Glutamatergic neuron (in vitro differentiated cells): Measurements from ENCODE around the gene PCSK5. TPM values are rescaled to one million over a fixed set of nuclear protein-coding genes. Genes with fewer than 3 reads are reported as not detected.

Experiments
- DNase-seq: peaks from one replicate; pipeline ENCODE4 v3.0.0; 2022
- H3K27ac Mint-ChIP-seq: one replicate; pipeline ENCODE4 v1.8.0; 2020; ENCODE audit warnings: mild to moderate bottlenecking, mixed read lengths, inconsistent platforms; ENCODE audit not compliant: unreplicated experiment
- H3K27me3 Mint-ChIP-seq: one replicate; pipeline ENCODE4 v1.8.0; 2020; ENCODE audit warnings: mild to moderate bottlenecking, moderate library complexity, mixed read lengths, inconsistent platforms; ENCODE audit not compliant: unreplicated experiment
- H3K36me3 Mint-ChIP-seq: one replicate; pipeline ENCODE4 v1.8.0; 2020; ENCODE audit warnings: mild to moderate bottlenecking, mixed read lengths, inconsistent platforms; ENCODE audit not compliant: unreplicated experiment
- H3K4me1 Mint-ChIP-seq: one replicate; pipeline ENCODE4 v1.8.0; 2020; ENCODE audit warnings: mild to moderate bottlenecking, low read depth, mixed read lengths, inconsistent platforms; ENCODE audit not compliant: unreplicated experiment
- H3K4me3 Mint-ChIP-seq: one replicate; pipeline ENCODE4 v1.8.0; 2020; ENCODE audit warnings: mild to moderate bottlenecking, mixed read lengths, inconsistent platforms; ENCODE audit not compliant: unreplicated experiment
- H3K9me3 Mint-ChIP-seq: one replicate; pipeline ENCODE4 v1.8.0; 2020; ENCODE audit warnings: mild to moderate bottlenecking, moderate library complexity, mixed read lengths, inconsistent platforms; ENCODE audit not compliant: unreplicated experiment
- total RNA-seq: library from RNA; stranded (reverse); fragmentation: NEBNext Ultra II Directional; extraction: Animal tissue kit (Norgen Biotek cat#: 25700); gene quantifications from one replicate; pipeline ENCODE4 v1.2.1, GENCODE V29; 2021; ENCODE audit not compliant: unreplicated experiment
- TF ChIP-seq, protein P1 (sequence below): fragments of 200-600 bp; sonication (generic); IDR thresholded peaks from one replicate; pipeline ENCODE4 v1.5.0; 2021; ENCODE audit not compliant: partially characterized antibody, unreplicated experiment

The PCSK5 gene
- total RNA-seq, 1 donor from 2014 or later: 9.6 TPM

GRCh38 chr9:76025286-76025685 is 134.8 kb downstream of the PCSK5 start:
- Mint-ChIP-seq H3K27ac (no peak overlapping the region), H3K4me1 (peaks cover 18% of the 10 kb centered on the region), H3K4me3 (no peak overlapping the region), H3K36me3 (no peaks in the 10 kb centered on the region), H3K9me3 (no peaks in the 10 kb centered on the region), H3K27me3 (peaks cover 2% of the 10 kb centered on the region)
- no peak for DNase-seq
- TF ChIP-seq, protein P1, sequence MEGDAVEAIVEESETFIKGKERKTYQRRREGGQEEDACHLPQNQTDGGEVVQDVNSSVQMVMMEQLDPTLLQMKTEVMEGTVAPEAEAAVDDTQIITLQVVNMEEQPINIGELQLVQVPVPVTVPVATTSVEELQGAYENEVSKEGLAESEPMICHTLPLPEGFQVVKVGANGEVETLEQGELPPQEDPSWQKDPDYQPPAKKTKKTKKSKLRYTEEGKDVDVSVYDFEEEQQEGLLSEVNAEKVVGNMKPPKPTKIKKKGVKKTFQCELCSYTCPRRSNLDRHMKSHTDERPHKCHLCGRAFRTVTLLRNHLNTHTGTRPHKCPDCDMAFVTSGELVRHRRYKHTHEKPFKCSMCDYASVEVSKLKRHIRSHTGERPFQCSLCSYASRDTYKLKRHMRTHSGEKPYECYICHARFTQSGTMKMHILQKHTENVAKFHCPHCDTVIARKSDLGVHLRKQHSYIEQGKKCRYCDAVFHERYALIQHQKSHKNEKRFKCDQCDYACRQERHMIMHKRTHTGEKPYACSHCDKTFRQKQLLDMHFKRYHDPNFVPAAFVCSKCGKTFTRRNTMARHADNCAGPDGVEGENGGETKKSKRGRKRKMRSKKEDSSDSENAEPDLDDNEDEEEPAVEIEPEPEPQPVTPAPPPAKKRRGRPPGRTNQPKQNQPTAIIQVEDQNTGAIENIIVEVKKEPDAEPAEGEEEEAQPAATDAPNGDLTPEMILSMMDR: no peak

DNA sequence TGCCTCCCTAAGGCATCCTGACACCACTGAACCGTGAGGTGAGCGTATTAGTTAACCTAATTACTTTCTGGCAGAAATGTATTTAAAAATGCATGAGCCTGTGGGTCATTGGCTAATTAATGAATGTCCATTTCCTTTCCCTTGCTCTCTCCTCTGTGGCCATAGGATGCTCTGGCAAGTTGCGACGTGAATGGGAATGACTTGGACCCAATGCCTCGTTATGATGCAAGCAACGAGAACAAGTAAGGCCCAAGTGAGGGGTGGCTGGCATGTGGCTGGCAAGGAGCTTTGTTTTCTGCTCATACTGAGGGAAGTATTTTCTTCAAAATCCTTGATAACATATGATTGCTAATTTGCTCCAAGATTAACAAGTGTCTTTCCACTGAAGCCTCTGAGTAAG is 136.3 kb downstream of the PCSK5 start:
- Mint-ChIP-seq H3K27me3 (peaks cover 2% of the 10 kb centered on the region), H3K9me3 (no peaks in the 10 kb centered on the region), H3K4me3 (no peak overlapping the region), H3K27ac (no peak overlapping the region), H3K36me3 (no peaks in the 10 kb centered on the region), H3K4me1 (peaks cover 18% of the 10 kb centered on the region)
- TF ChIP-seq, protein P1: no peak
- no peak for DNase-seq

GRCh38 chr9:76027416-76027815 is 136.9 kb downstream of the PCSK5 start:
- Mint-ChIP-seq H3K27me3 (peaks cover 2% of the 10 kb centered on the region), H3K4me1 (peaks cover 18% of the 10 kb centered on the region), H3K36me3 (no peaks in the 10 kb centered on the region), H3K27ac (no peak overlapping the region), H3K9me3 (no peaks in the 10 kb centered on the region), H3K4me3 (no peak overlapping the region)
- TF ChIP-seq, protein P1: no peak
- DNase-seq: no peak

DNA sequence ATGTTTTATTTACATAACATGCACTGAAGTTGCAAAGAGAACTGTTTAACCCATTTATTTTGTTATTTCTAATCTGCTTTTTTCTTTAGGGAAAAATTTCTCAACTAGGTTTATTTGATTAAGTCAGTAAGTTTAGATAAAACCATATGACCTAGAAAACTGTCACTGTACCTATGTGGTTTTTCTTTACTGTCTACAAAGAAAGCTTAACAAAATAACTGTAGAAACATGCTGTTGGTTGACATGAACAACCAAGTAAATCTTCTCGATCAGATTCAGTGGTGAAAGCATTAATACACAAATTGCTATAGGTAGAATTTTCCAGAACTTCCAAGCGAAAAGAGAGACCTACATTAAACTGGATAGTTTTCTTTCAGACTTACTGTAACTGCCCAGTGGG is 137.4 kb downstream of the PCSK5 start:
- no peaks in the 10 kb centered on the region for H3K9me3 Mint-ChIP-seq
- TF ChIP-seq, protein P1: no peak
- peaks cover 18% of the 10 kb centered on the region for H3K4me1 Mint-ChIP-seq
- no peak for DNase-seq
- peaks cover 2% of the 10 kb centered on the region for H3K27me3 Mint-ChIP-seq
- H3K4me3 Mint-ChIP-seq: no peak overlapping the region
- H3K36me3 Mint-ChIP-seq: no peaks in the 10 kb centered on the region
- no peak overlapping the region for H3K27ac Mint-ChIP-seq

DNA sequence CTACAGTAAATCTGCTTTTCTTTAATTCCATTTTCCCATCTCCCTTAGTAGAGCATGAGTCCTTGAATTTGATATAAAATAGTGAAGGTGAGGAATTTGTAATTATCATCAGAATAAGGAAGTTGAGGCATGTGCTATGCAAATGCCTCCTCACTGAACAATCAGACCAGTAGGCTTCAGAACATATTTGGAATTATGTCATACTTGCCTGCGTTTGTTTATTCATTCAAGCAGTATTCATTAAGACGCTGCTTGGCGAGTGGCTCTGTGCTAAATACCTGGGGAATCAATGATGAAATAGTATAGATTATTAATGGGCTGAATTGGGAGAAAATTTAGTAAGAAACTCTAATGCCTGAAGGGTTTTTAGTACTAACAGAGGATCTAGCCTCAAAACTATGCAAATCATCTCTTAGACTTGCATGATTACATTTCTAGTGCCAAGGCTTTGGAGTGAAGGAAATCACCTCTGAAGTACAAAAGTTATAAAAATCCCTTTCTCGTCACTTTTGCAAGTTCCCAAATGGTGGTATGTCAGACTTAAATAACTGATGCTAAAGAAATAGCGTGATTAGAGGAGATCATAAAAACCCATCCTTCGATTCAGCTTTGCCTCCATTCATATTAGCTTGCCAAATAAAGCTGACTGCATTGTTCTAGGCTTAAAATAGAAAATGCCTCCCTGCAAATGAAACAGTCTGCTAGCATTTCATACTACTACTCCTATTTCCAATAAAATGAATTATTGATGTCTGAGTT is 141.7 kb downstream of the PCSK5 start:
- no peak overlapping the region for H3K27ac Mint-ChIP-seq
- H3K36me3 Mint-ChIP-seq: no peaks in the 10 kb centered on the region
- TF ChIP-seq, protein P1: no peak
- DNase-seq: no peak
- H3K9me3 Mint-ChIP-seq: no peaks in the 10 kb centered on the region
- peaks cover 2% of the 10 kb centered on the region for H3K4me1 Mint-ChIP-seq
- no peaks in the 10 kb centered on the region for H3K27me3 Mint-ChIP-seq
- no peak overlapping the region for H3K4me3 Mint-ChIP-seq
